Smooth muscle cell (in vitro differentiated cells): Measurements from ENCODE around the gene PFDN5. TPM values are rescaled to one million over a fixed set of nuclear protein-coding genes. Genes with fewer than 3 reads are reported as not detected.

ENCODE experiments used
- DNase-seq: peaks from one replicate; lab custom pipeline; 2025; ENCODE audit not compliant: unreplicated experiment; lab: John Stamatoyannopoulos, UW
- H2AFZ ChIP-seq: fragments of 200-600 bp; sonication (generic); 2 replicates; pipeline ENCODE4 v1.6.0; 2016; ENCODE audit warnings: antibody characterized with exemption, low read depth, mild to moderate bottlenecking
- H3F3A ChIP-seq: fragments of 200-600 bp; sonication (generic); 2 replicates; pipeline ENCODE4 v1.6.0; 2017; ENCODE audit warnings: antibody characterized with exemption, low read depth
- H3K27ac ChIP-seq: fragments of 200-600 bp; sonication (generic); 2 replicates; pipeline ENCODE4 v1.5.1; 2016; ENCODE audit warnings: low read depth, mild to moderate bottlenecking
- H3K27me3 ChIP-seq: fragments of 200-600 bp; sonication (generic); 2 replicates; pipeline ENCODE4 v1.6.1; 2016; ENCODE audit warnings: low read depth, mild to moderate bottlenecking
- H3K36me3 ChIP-seq: fragments of 200-600 bp; sonication (generic); 2 replicates; pipeline ENCODE4 v1.5.1; 2016; ENCODE audit warnings: low read depth
- H3K4me1 ChIP-seq: fragments of 200-600 bp; sonication (generic); 2 replicates; pipeline ENCODE4 v1.5.1; 2016; ENCODE audit warnings: low read depth
- H3K4me2 ChIP-seq: fragments of 200-600 bp; sonication (generic); 2 replicates; pipeline ENCODE4 v1.6.0; 2016; ENCODE audit warnings: mild to moderate bottlenecking
- H3K4me3 ChIP-seq: fragments of 200-600 bp; sonication (generic); 2 replicates; pipeline ENCODE4 v1.5.1; 2016; ENCODE audit warnings: mild to moderate bottlenecking
- H3K79me2 ChIP-seq: fragments of 200-600 bp; sonication (generic); 2 replicates; pipeline ENCODE4 v1.6.0; 2016; ENCODE audit warnings: low read depth, mild to moderate bottlenecking
- H3K9ac ChIP-seq: fragments of 200-600 bp; sonication (generic); 2 replicates; pipeline ENCODE4 v1.6.0; 2016; ENCODE audit warnings: low read depth
- H3K9me3 ChIP-seq: fragments of 200-600 bp; sonication (generic); replicated peaks from 2 replicates; pipeline ENCODE4 v1.5.1; 2016; ENCODE audit warnings: low read depth
- H4K20me1 ChIP-seq: fragments of 200-600 bp; sonication (generic); 2 replicates; pipeline ENCODE4 v1.6.0; 2016; ENCODE audit warnings: low read depth
- WGBS: methylation state at CpG from one replicate; pipeline ENCODE4 v1.1.7; 2016; ENCODE audit warnings: low lambda C conversion rate; 5-methylcytosine and 5-hydroxymethylcytosine counted together
- polyA plus RNA-seq: library from polyadenylated mRNA; unstranded; fragments of >200 nt; fragmentation: Nextera tagmentation; extraction: Ambion mirVana; gene quantifications from 2 replicates; pipeline ENCODE4 v1.2.1, GENCODE V29; 2016
- total RNA-seq: library from RNA; depleted of rRNA; stranded (reverse); fragments of >200 nt; gene quantifications from 2 replicates; pipeline ENCODE4 v1.2.3, GENCODE V29; 2014
- TF ChIP-seq, protein P1 (sequence below): fragments of 200-600 bp; sonication (generic); IDR thresholded peaks from 2 replicates; pipeline ENCODE4 v1.5.1; 2017; ENCODE audit warnings: borderline replicate concordance, mild to moderate bottlenecking, antibody characterized with exemption; ENCODE audit not compliant: insufficient read depth, poor library complexity, severe bottlenecking

Gene PFDN5
- total and polyA plus RNA-seq, 2 experiments from 2014 or later: 416 to 523 TPM

- no peaks in the 10 kb centered on the region for H3K36me3 ChIP-seq
- peaks cover 15% of the 10 kb centered on the region for H3K4me1 ChIP-seq
- no peaks in the 10 kb centered on the region for H3F3A ChIP-seq
- no peak for DNase-seq
- H3K27me3 ChIP-seq: no peaks in the 10 kb centered on the region
- peak overlapping the region; percentile 48 for H3K27ac ChIP-seq
- H3K9me3 ChIP-seq: no peaks in the 10 kb centered on the region
- H2AFZ ChIP-seq: peak overlapping the region; percentile 80
- peak overlapping the region; percentile 79 for H3K9ac ChIP-seq
- H3K79me2 ChIP-seq: peaks cover 5% of the 10 kb centered on the region
- 66% methylated on average over 18 of the region's 18 CpGs for WGBS
- TF ChIP-seq, protein P1, sequence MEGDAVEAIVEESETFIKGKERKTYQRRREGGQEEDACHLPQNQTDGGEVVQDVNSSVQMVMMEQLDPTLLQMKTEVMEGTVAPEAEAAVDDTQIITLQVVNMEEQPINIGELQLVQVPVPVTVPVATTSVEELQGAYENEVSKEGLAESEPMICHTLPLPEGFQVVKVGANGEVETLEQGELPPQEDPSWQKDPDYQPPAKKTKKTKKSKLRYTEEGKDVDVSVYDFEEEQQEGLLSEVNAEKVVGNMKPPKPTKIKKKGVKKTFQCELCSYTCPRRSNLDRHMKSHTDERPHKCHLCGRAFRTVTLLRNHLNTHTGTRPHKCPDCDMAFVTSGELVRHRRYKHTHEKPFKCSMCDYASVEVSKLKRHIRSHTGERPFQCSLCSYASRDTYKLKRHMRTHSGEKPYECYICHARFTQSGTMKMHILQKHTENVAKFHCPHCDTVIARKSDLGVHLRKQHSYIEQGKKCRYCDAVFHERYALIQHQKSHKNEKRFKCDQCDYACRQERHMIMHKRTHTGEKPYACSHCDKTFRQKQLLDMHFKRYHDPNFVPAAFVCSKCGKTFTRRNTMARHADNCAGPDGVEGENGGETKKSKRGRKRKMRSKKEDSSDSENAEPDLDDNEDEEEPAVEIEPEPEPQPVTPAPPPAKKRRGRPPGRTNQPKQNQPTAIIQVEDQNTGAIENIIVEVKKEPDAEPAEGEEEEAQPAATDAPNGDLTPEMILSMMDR: no peak
- peak overlapping the region; percentile 64 for H3K4me3 ChIP-seq
- H3K4me2 ChIP-seq: peak overlapping the region; percentile 89
- no peaks in the 10 kb centered on the region for H4K20me1 ChIP-seq
Observed at GRCh38 chr12:53267306-53267998, 27.9 kb upstream of the PFDN5 start.

- H3K9me3 ChIP-seq: no peaks in the 10 kb centered on the region
- peaks cover 15% of the 10 kb centered on the region for H3K4me1 ChIP-seq
- peak within 1 kb of the TSS; percentile 64 for H3K4me3 ChIP-seq
- H3K9ac ChIP-seq: peak within 1 kb of the TSS; percentile 79
- H3F3A ChIP-seq: no peaks in the 10 kb centered on the region
- DNase-seq: peak; percentile 83
- H3K79me2 ChIP-seq: peaks cover 5% of the 10 kb centered on the region
- no peaks in the 10 kb centered on the region for H3K27me3 ChIP-seq
- no peaks in the 10 kb centered on the region for H3K36me3 ChIP-seq
- TF ChIP-seq, protein P1: no peak
- H4K20me1 ChIP-seq: no peaks in the 10 kb centered on the region
- H2AFZ ChIP-seq: peak within 1 kb of the TSS; percentile 80
- H3K27ac ChIP-seq: peak within 1 kb of the TSS; percentile 48
- H3K4me2 ChIP-seq: peak within 1 kb of the TSS; percentile 89
- WGBS: under 1% methylated on average over 51 of the region's 58 CpGs
Observed at GRCh38 chr12:53267999-53268629, 27.2 kb upstream of the PFDN5 start, which contains the start of gene ESPL1. TSS of gene ESPL1 (plus strand) at chr12:53268299. CDS start at chr12:53268767, 468 bp downstream.

- H3K27ac ChIP-seq: peak overlapping the region; percentile 48
Observed at GRCh38 chr12:53268630-53269562, 26.4 kb upstream of the PFDN5 start.

More at GRCh38 chr12:53268630-53269562, 26.4 kb upstream of the PFDN5 start:
- Histone ChIP-seq H3K4me2 (peak overlapping the region; percentile 89), H3K27me3 (no peaks in the 10 kb centered on the region), H2AFZ (peak overlapping the region; percentile 80), H3K36me3 (no peaks in the 10 kb centered on the region), H3F3A (no peaks in the 10 kb centered on the region), H3K4me3 (peak overlapping the region; percentile 64), H3K79me2 (peaks cover 5% of the 10 kb centered on the region), H4K20me1 (no peaks in the 10 kb centered on the region), H3K4me1 (peaks cover 15% of the 10 kb centered on the region), H3K9ac (peak overlapping the region; percentile 79), H3K9me3 (no peaks in the 10 kb centered on the region)
- TF ChIP-seq, protein P1: no peak
- no peak for DNase-seq
- 65% methylated on average over 20 of the region's 20 CpGs for WGBS
